OCI-LY1 (cell line): ENCODE results near the gene MAP3K10.

Experiments used
- CTCF ChIP-seq: fragments of 200-600 bp; sonication (generic), shearing (Covaris generic); IDR thresholded peaks from 2 replicates; pipeline ENCODE4 v1.5.1; 2017; ENCODE audit warnings: mild to moderate bottlenecking, antibody characterized with exemption, low read length, moderate library complexity, mixed read lengths
- EZH2 ChIP-seq: fragments of 200-600 bp; sonication (generic), shearing (Covaris generic); IDR thresholded peaks from 2 replicates; pipeline ENCODE4 v1.8.0; 2017; ENCODE audit warnings: borderline replicate concordance, mixed run types, mild to moderate bottlenecking, antibody characterized with exemption, low read length, moderate library complexity, mixed read lengths

- TF ChIP-seq CTCF (no peak), EZH2 (no peak)
These were observed 27.0 kb downstream of the MAP3K10 start, which contains the start of gene TTC9B for GRCh38 chr19:40217934-40218890.
